HG02642 (cell line): Measurements from ENCODE around the gene TYK2.
"Not testable (repeated sequence)": the region's sequence is repeated elsewhere in the genome, so short reads cannot be mapped to it uniquely, and the experiment has no call there.

Source experiments
- ATAC-seq: cut with Tn5 transposase; IDR thresholded peaks from one replicate; pipeline ENCODE4 v1.9.1; 2021; ENCODE audit warnings: mild to moderate bottlenecking; ENCODE audit not compliant: unreplicated experiment, poor library complexity

The TYK2 gene

DNA sequence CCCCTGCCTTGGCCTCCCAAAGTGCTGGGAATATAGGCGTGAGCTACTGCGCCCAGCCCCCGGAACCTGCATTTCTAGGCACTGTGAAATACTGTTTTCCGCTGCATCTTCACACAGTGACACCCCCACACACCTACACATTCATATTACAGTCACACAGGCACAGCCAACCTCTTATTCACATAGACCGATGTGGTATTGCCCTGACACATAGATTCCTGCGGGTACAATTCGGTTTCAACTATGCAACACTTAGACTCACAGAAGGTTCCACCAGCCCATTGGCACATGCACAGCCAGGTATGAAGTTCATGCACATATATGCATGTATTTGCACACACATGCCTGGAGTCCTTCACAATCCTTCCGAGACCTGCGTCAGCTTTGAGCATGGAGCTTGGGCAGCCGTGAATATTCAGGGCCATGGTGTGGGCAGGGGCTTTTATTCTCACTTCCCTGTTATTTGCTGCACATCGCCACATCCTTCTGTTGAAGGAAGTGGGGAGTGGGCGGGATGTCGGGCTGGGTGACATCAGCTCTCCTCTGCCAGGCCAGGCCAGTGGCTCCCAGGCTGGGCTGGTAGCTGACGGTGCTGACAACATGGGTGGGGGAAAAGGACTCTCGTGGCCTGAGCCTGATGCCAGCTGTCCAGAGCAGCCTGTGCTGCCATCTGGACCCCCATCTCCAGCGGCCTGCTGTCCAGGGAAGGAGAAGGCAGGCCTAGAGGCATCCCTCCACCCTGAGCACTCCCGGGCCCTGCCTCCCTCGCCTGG, 28.3 kb upstream of the TYK2 start:
- ATAC-seq: no peak

DNA sequence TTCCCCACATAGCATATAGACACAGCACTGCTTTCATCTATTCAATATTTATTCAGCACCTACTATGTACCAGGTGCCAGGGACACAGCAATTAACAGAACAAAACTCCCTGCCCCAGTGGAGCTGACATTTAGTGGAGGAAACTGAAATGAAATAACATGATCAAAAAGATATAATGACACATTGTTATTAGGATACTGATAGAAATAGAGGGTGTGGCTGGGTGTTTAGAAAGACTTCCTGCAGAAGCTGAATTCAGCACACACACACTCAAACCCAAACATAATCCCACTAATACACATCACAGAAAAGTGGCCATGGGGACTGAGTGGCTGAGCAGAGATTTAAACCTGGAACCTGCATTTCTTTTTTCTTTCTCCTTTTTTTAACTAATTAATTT, 26.7 kb upstream of the TYK2 start:
- ATAC-seq: no peak

DNA sequence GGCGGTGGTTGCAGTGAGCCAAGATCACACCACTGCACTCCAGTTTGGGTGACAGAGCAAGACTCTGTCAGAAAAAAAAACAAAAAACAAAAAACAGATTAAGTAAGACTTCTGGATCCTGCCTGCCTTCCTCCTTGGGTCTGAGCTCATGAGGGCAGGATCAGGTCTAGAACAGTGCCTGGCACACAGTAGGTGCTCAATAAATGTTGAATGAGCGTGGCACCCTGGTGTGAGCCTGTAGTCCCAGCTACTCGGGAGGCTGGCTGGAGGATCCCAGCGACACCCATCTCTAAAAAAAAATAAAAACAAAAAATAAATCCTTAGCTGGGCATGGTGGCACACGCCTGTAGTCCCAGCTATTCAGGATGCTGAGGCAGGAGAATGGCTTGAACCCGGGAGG, 25.8 kb upstream of the TYK2 start:
- ATAC-seq: no peak

DNA sequence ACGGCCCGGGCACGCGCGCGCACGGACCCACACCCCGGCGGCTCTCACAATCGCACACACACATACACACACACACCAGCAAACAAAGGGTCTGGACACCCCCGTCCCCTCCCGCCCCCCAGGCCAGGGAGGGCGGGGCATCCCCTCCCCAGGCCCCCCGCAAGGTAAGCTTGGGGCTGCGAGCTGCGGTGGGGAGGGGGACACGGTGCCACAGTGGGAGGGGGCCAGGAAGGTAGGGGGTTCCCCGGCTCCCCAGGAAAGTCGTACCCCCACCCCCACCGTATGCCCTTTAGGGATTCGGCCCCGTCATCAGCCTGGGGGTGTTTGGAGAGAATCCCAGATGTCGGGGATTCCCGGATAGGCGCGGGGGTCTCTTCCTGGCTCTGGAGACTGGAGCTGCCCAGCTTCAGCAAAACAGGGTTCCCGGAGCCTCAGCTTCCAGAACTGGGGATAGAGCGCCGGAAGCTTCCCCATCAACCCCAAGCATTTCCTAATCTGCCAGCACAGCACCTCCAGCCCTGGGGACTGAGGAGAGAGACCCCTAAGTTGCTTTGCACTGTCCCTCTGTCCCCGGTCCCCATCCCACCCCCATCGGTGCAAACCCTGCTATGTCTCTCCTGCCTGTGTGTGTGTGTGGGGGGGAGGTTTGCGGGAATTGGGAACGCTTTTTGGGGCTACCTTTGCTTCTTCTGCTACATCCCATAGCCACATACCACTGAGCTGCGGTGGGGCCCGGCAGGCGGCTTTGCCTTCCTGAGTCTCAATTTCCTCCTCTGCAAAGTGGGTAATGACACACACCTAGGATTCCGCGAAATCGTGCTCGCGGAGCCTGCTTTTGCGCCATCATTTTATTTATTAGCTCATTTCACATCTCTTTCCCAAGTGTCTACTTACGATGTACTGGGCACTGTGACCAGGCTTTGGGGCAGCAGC, 24.8 kb upstream of the TYK2 start:
- no peak for ATAC-seq

DNA sequence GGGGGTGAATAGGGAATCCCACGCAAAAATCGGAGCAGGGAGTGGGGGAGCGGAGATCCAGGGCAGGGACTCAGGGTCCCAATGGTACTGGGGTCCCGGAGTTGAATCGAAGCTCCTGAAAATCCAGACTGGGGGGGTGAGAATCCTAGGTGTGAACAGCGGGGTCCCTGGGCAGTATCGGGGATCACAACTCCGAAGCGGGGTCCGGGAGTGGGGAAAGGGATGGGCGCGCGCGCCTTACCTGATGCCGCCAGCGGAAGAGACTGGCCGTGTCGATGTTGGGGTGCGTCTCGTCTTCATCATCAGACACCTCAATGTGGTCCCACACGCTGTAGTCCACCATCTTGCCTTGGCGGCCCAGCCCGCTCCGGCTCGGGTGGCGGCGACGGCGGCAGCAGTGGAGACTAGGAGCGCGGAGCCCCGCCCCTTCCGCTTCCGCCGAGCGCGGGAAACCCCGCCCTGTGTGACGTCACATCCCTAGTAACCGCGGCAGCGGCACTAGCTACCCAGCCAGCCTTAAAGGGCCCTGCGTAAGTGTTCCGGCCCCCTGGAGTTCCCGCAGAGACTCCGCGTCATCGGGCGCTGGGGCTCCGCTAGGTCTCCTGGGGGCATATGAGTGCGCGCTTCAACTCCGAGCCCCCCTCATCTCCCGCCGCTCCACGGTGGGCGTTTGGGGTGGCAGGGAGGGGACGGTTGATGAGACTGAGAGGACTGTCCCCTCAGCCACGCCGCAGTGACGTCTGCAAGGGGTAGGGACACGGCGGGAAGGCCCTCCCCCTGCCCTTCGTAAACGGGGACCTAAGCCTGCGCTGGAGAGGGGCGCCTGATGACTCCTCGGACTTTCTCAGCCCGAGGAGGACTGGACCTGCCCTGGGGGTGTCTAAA, 23.0 kb upstream of the TYK2 start, which contains the start of gene CDC37:
Gene CDC37 (minus strand): TSS at position 406 of the 885 bp plus-strand sequence. CDS start 63 bp downstream, at position 343.
- peak; percentile 88 for ATAC-seq

DNA sequence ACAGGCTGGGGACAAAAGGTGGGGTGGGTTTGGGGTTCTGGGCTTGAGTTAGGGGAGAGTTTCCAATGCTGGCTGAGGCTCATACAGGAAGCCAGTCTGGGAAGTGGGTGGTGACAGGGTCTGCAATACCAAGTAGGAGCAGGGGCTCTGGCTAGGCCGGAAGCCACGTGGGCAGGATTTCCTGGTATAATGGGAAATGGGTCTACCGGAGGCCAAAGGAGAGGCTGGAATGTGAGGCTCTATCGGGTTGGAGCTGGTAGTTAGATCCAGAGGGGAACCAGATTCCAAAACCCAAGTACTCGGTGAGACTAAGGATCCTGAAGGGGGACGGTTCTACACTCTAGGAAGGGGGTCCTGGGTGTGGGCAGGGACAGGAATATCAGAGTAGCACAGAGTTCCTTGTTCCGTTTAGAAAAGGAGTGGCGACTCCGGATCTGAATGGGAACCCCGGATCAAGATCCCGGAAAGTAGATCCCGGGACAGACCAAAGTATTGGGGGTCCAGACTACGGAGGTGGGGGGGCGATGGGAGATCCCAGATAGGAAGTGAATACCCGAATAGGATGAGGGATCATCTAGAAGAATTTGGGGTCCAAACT, 22.2 kb upstream of the TYK2 start:
- ATAC-seq: no peak

DNA sequence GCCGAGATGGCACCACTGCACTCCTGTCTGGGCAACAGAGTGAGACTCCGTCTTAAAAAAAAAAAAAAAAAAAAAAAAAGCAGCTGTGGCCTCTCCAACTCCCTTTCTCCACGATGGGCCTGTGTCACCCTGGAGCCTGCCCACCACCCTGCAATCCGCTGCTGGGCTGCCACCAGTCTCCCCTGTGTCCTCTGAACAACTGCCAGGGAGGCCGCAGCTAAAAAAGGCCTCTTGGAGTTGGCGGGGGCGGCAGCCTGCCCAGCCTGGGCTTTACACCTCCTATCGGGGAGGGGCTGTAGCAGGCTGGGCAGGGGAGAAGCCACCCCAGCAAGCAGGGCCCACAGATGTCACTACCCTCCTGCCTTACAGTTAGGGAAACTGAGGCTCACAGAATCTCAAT, 19.5 kb upstream of the TYK2 start:
- no peak for ATAC-seq

DNA sequence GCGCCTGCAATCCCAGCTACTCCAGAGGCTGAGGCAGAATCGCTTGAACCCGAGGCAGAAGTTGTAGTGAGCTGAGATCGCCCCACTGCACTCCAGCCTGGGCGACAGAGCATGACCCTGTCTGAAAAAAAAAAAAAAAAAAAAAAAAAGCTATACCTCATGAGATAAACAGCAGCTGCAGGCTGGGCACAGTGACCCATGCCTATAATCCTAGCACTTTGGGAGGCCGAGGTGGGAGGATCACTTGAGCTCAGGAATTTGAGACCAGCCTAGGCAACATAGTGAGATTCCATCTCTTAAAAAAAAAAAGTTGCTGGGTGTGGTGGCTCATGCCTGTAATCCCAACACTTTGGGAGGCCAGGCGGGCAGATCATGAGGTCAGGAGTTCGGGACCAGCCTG, 19.0 kb upstream of the TYK2 start:
- not testable (repeated sequence) for ATAC-seq

DNA sequence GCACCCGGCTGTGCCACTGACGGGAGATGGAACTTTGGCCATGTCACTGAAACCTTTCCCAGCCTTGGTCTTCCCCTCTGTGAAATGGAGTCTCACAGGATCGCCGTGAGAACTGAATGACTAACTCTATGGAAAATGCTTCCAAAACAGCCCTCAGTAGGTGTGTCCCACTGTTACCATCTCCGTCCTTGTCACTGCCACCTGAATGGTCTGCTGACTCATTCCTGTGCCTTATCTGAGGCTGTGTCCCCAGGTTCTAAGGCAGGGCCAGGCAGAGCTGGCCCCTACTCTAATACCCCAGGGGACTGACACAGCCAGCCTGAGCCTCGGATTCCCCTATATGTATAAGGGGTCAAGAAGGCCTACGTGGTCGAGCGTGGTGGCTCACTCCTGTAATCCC, 18.4 kb upstream of the TYK2 start:
- ATAC-seq: no peak

DNA sequence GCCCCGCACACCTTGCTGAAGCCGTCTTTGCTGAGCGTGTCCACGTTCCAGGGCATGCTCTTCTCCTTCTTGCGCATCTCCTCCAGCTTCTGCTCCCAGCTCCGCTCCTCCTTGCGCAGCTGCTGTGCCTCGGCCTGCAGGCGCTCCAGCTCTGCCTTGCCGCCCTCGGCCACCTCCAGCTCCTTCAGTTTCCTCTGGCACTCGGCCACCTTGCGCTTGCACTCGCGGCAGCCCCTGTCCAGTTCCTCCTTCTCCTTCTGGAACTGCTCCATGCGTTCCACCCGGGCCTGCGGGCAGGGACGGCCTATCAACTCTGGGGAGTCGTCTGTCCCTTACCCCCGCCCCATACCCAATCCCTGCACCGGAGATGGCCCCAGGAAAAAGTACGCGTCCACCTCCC, 15.5 kb upstream of the TYK2 start:
- ATAC-seq: no peak

DNA sequence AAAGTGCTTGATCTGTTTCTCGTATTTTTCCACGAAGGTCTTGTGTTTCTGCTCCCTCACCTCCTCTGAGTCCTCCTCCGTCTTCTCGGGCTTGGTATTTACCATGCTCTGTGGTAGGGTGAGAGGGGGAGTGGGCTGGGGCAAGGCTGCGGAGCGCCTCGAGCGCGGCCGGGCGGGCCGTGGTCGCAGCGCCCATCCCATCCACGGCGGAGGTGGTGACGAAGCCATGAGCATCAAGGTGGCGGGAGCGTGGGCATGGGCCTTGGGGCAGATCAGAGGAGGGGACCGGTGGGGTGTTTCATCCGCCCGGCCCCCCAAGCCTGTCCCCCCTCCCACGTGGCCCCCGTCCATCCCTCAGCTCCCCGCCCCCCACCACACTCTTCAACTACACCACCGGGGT, 15.1 kb upstream of the TYK2 start:
- ATAC-seq: no peak

DNA sequence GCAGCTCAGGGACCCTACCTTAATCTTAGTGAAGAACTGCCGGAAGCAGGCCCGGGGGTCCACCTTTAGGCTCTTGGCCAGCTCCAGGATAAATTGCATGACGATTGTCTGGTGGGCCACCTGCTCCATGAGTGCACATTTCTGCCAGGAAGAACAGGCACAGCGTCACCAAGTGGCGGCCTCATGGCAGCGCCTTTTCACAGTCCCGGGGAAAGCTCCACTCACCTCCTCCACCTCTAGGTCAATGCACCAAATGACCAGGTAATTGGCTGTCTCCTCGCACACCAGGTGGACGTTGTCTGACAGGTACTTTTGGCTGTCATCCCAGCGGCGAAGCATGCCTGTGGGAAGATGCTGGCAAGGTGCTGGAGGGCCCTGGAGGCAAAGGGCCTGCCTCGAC, 14.6 kb upstream of the TYK2 start:
- ATAC-seq: no peak

DNA sequence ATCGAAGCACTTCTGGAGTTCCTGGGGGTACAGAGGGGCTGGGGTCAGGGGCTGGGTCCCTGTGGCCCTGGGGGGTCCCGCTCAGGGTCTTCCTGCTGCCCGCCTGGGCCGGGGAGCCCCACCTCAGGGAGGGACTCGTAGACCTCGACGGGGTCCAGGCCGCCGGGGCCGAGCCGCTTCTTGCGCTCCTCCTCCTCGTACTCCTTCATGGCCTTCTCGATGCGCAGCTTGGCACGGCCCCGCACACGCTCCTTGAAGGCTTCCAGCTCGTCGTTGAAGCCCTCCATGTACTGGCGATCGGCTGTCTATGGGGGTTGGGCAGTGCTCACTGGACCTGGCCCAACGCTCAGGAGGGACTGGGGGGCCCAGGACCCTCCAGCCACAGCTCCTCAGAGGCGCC, 12.8 kb upstream of the TYK2 start:
- ATAC-seq: no peak

DNA sequence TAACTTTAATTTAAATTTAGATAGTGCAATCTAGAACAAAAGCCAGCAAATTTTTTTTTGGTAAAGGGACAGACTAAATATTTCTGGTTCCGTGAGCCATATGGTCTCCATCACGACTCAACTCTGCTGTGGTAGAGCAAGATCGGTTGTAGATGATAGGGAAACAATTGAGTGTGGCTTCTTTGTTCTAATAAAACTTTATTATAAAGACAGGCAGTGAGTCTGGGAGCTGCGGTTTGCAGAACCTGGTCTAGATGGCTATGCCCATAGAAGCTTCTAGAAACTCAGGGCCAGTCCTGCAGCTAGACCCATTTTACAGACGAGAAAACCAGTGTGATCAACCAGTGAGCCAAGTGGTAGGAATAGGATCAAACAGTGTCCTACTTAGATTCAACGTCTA, 11.7 kb upstream of the TYK2 start:
- no peak for ATAC-seq

DNA sequence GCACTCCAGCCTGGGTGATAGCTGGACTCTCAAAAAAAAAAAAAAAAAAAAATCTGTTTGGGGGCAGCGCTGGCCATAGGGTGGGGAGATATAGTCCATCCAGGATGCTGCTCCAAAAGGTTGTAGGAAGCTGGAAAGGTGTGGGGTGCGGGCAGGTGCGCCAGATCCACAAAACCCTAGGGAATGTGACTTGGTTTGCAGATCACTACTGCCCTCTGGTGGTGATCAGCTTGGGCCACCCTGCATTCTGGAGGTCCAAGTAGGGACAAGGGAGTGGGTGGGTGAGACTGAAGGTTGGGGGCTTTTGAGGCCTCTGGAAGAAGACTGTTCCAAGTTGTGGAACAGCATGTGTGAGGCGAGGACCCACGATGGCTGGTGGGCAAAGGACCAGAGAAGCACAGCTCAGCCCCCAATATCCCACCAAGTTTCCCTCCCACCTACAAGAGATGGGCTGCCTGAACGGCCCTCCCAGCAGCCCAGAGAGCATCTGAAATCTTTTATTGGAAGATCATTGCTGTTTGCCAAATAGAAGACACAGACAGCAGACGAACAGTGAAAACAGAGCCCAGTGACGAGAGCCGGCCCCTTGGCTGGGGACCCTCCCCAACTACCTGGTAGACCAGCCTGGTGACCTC, 10.4 kb upstream of the TYK2 start:
- ATAC-seq: no peak

DNA sequence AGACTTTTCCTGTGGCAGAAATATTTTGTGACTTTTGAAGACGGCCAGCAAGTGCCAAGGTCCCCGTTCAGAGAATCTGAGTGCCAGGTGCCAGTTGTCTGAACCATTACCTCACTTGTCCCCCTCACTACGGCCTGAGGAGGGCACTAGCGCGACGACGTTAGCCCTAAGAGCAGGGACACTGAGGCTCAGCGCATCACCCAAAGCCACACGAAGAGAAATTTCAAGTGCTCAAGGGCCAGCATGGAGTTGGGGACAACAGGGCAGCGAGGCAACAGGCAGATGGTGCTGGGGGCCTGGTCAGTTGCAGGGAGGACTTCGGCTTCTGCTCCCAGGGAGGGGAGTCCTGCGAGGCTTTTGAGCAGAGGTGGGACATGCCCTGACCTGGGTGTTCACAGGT, 9.5 kb upstream of the TYK2 start:
- ATAC-seq: no peak

DNA sequence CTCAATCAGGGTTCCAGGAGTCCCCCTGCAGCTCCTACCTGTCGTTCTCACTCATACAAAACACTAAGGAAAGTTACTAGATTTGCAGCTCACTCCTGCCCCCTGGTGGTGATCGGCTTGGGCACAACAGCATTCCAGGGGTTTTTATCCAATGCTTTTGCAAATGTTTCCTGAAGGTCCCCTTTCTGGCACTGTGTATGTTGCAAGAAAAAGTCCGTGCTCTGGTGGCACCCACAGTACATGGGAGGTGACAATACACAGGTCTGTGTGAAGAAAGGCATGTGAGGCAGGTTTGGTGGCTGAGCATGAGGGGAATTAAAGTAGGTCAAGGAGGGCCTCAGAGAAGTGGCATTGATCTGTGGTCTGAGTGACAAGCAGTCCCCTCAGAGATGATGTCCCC, 8.6 kb upstream of the TYK2 start:
- no peak for ATAC-seq

DNA sequence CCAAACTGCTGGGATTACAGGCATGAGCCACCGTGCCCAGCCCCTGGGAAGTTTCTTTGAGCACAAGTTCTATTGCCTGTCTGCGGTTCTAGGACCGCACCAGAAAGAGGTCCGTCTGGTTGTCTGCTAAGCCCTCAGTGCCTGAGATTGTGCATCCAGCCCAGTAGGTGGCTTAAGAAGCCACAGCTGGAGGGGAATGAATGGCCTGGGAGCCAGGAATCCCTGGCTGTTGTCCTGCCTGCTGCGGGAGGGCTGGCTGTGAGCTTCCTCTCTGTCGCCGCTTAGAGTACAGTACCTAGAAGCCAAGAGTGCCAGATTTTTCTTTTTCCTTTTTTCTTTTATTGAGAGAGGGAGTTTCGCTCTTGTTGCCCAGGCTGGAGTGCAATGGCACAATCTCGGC, 4.2 kb upstream of the TYK2 start:
- ATAC-seq: no peak

DNA sequence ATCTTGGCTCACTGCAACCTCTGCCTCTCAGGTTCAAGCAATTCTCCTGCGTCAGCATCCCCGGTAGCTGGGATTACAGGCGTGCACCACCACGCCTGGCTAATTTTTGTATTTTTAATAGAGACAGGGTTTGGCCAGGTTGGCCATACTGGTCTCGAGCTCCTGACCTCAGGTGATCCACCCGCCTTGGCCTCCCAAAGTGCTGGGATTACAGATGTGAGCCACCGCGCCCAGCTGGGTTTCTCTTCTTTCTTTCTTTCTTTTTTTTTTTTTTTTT, 2.8 kb upstream of the TYK2 start:
- not testable (repeated sequence) for ATAC-seq

DNA sequence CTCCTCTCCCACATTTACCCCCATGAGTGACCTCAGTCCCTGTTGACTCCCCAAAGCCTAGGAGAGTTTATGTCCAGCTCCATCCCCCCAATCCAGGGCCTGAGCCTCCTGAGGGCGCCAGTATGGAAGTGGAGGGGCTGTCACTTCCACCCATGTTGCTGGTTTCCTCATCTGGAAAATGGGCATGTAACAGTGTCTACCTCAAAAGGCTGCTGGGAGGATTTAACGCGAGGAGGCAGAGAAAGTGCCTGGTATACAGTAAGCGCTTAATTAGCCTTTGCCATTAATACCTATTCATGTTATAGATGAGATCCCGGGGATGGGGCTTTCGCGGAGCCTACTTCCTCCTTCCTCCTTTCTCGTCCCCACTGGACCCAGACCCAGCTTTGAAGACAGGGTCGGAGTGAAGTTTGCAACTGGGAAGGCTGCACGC, 476 bp downstream of the TYK2 start:
- no peak for ATAC-seq
